Subcutaneous adipose tissue (tissue), 4 donors: Measurements from ENCODE around the gene GPC5. TPM values are rescaled to one million over a fixed set of nuclear protein-coding genes. Genes with fewer than 3 reads are reported as not detected.

Experiments
- CTCF ChIP-seq: fragments of 450-650 bp; IDR thresholded peaks from one replicate; pipeline ENCODE4 v1.5.1; 2016; ENCODE audit warnings: low read depth, mild to moderate bottlenecking, control low read depth, antibody characterized with exemption, moderate library complexity
- total RNA-seq, 4 donors: library from RNA; depleted of rRNA; stranded (reverse); fragments of >200 nt; gene quantifications; one replicate each; pipeline ENCODE4 v1.1.0, GENCODE V29; 2016

The GPC5 gene
- total RNA-seq, 4 donors from 2014 or later = 0.16 to 0.44 TPM; not detected in 2

DNA sequence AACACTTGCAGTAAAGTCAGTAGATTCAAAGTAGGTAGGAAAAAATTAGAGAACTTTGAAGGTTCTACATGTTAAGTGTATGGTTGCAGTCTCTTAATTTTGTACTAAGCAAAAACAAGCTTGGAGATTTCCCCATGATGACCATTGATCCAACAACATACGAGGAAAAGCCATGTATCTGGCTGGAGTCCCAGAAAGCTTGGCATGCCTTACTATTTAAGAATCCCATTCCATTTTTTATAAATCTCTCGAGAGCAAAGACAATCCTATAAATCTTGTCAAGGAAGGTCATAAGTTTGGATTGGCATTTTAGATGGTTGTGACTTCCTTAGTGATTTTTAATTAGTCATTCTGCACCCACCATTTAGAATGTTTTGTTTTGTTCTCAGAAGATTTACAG, 495.9 kb downstream of the GPC5 start:
- TF ChIP-seq CTCF = no peak

DNA sequence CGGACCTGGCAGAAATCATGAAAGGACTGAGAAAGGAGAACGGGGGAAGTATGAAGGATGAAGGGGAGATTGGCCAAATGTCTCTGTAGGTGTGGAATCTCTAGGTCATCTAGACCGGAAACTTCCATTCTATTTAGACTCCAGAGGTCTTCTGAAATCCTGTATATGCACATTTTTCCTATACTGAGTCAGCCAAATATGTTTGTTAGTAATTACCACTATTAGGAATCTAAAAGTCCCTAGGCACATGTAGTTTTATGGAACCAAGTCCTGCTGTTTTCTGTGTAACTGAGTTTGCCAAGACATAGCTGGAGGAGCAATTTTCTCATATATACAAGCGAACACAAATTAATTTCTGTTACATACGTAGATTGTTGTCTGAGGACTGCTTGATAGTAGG, 498.1 kb downstream of the GPC5 start:
- no peak for TF ChIP-seq CTCF

- no peak for TF ChIP-seq CTCF
Observed at GRCh38 chr13:91902291-91902690, 503.9 kb downstream of the GPC5 start.

DNA sequence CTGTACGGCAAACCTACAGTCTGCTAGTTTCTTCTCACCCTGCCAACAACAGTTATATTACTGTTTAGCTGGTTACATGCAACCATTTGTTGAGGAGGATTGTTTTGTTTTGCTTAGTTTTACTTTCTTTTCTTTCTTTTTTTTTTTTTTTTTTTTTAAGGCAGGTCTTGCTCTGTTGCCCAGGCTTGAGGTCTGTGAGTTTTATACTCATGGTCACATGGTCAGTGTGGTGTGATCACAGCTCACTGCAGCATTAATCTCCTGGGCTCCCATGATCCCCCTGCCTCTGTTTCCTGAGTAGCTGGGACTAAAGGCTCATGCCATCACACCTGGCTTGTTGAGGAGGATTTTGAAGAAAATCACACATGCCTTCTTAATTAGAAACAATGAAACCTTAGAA, 505.6 kb downstream of the GPC5 start:
- no peak for TF ChIP-seq CTCF

GRCh38 chr13:91904597-91904996, 506.2 kb downstream of the GPC5 start:
- TF ChIP-seq CTCF = no peak

DNA sequence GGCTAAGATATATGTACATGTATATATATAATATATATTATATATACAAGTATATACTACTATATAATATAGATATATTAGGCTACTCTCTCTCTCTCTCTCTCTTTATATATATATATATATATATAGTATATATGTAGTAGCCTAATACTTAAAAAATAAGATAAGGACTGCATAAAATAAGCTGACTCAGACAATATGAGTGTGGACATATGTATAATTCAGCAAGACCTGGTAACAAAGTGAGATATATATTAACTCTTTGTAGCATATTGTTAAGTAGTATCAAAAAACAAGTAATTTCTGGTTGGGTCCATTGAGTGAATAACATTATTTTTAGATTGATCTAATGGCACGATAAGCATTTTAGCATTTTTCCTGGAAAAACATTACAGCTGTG, 509.0 kb downstream of the GPC5 start:
- TF ChIP-seq CTCF = no peak

DNA sequence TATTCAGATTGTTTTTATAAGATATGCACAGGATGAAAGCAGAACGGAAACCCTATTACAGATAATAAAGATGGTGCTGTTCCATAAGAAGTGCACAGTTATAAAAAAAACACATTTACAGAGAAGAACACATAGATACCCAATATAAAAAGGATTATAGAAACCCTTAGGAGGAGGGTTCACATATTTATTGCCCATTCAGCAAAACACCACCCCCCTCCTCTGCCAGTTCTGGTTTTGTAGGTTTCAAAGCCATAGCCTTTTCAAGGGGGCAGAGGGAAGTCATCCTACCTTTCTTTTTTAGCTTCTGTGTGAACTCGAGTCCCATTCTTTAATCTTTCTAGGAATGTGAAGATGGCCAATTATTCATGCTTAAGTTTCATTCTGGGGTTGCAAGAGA, 511.2 kb downstream of the GPC5 start:
- no peak for TF ChIP-seq CTCF
